Activated T-helper 2 cell treated with anti-CD3 and anti-CD28 coated beads, Interferon-gamma antibody, Interleukin-2, Interleukin-4, amounts not matched to agents 10 μg/mL and 5 μg/mL and 100 μg/mL, durations not matched to agents 14 hours and 24 hours and 36 hours (primary cell): ENCODE measurements around the gene BCL3. TPM values are rescaled to one million over a fixed set of nuclear protein-coding genes. Genes with fewer than 3 reads are reported as not detected.

ENCODE experiments used
- DNase-seq: peaks from one replicate; pipeline ENCODE4 v3.0.0; 2021; ENCODE audit warnings: low spot score
- H3K27ac Mint-ChIP-seq: one replicate; pipeline ENCODE4 v1.8.0; 2021; ENCODE audit warnings: mixed read lengths
- H3K27me3 Mint-ChIP-seq: one replicate; pipeline ENCODE4 v1.8.0; 2021; ENCODE audit warnings: low read depth, mixed read lengths
- H3K36me3 Mint-ChIP-seq: one replicate; pipeline ENCODE4 v1.8.0; 2021; ENCODE audit warnings: low read depth, mixed read lengths
- H3K4me1 Mint-ChIP-seq: one replicate; pipeline ENCODE4 v1.8.0; 2021; ENCODE audit warnings: low read depth, mixed read lengths
- H3K4me3 Mint-ChIP-seq: one replicate; pipeline ENCODE4 v1.8.0; 2021; ENCODE audit warnings: low read depth, mild to moderate bottlenecking, moderate library complexity, mixed read lengths
- H3K9me3 Mint-ChIP-seq: one replicate; pipeline ENCODE4 v1.8.0; 2021; ENCODE audit warnings: mixed read lengths
- intact Hi-C: fragments of 100-400 bp; cut with micrococcal nuclease; formaldehyde crosslinking; loops from one replicate; pipeline ENCODE4 v1.15.1; 2023
- total RNA-seq: library from RNA; stranded (reverse); gene quantifications from 2 replicates; pipeline ENCODE4 v1.2.3, GENCODE V29; 2022

BCL3 gene
- total RNA-seq, 1 donor from 2014 or later, result 85.2 TPM

DNA sequence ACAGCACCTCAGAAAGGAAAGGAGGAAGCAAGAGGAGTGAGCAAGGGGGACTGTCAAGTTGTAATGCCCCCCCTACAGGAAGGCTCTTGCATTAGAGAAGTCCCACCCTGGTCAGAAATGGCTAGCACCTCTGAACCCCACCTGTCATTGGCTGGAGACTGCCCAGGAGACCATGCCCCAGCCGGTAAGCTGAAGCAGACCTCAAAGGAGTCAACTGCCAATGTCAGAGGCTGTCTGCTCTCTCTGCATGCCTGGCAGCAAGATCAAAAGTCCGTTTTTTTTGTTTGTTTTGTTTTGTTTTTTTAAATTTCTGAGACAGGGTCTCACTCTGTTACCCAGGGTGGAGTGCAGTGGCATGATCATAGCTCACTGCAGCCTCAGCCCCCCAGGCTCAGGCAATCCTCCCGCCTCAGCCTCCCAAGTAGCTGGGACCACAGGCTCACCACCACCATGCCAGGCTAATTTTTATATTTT, 8.1 kb upstream of the BCL3 start:
- Mint-ChIP-seq H3K4me3 (no peak overlapping the region), H3K4me1 (peaks cover 9% of the 10 kb centered on the region), H3K27me3 (peaks cover 1% of the 10 kb centered on the region), H3K9me3 (no peaks in the 10 kb centered on the region), H3K36me3 (no peaks in the 10 kb centered on the region), H3K27ac (no peak overlapping the region)
- intact Hi-C loops, result no loop called here
- no peak for DNase-seq

DNA sequence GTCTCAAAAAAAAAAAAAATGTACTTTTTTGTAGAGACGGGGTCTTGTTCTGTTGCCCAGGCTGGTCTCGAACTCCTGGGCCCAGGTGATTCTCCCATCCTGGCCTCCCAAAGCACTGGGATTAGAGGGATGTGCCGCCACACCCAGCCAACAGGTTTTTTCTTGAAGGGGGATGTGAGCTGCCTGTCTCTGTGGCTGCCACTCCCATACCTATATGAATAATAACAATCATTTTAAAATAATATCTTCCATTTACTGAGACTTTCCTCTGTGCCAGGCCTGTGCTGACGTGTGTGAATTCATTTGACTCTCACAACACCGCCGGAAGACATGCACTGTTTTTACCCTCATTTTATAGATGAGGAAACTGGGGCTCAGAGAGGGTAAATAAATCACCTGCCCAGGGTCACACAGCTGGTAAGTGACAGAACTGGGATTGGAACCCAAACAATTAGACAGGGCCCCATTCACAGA, 7.2 kb upstream of the BCL3 start:
- intact Hi-C loops, result no loop called here
- no peak overlapping the region for H3K4me3 Mint-ChIP-seq
- H3K36me3 Mint-ChIP-seq, result no peaks in the 10 kb centered on the region
- peaks cover 2% of the 10 kb centered on the region for H3K27me3 Mint-ChIP-seq
- no peaks in the 10 kb centered on the region for H3K9me3 Mint-ChIP-seq
- H3K27ac Mint-ChIP-seq, result no peak overlapping the region
- peaks cover 17% of the 10 kb centered on the region for H3K4me1 Mint-ChIP-seq
- no peak for DNase-seq

- peaks cover 23% of the 10 kb centered on the region for H3K4me1 Mint-ChIP-seq
- H3K9me3 Mint-ChIP-seq, result no peaks in the 10 kb centered on the region
- H3K4me3 Mint-ChIP-seq, result no peak overlapping the region
- DNase-seq, result no peak
- intact Hi-C loops, result no loop called here
- peaks cover 4% of the 10 kb centered on the region for H3K27me3 Mint-ChIP-seq
- H3K36me3 Mint-ChIP-seq, result no peaks in the 10 kb centered on the region
- no peak overlapping the region for H3K27ac Mint-ChIP-seq
These were observed 6.6 kb upstream of the BCL3 start for GRCh38 chr19:44741841-44742329.

DNA sequence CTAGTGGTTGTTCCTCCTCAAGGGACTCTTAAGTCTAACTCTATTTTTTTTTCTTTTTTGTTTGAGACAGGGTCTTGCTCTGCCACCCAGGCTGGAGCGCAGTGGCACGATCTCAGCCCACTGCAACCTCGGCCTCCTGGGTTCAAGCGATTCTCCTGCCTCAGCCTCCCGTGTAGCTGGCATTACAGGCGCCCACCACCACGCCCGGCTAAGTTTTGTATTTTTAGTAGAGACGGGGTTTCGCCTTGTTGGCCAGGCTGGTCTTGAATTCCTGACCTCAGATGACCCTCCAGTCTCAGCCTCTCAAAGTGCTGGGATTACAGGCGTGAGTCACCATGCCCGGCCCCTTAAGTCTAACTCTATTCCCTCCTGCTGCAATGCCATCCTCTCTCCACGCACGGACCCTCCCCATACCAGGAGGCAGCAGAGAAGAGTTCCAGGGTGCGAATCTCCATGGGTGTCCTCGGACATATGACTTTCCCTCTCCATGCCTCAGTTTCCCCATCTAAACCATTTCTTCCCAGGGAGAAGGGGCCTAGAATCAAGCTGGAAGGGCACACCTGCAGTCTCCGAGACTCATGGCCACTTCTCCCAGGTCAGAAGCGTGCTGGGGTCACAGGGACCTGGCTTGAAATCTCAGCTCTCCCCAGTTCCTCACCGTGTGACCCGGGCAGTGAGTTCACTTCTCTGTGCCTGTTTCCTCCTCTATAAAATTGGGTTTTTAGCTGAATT, 6.0 kb upstream of the BCL3 start:
- no peak overlapping the region for H3K27ac Mint-ChIP-seq

DNA sequence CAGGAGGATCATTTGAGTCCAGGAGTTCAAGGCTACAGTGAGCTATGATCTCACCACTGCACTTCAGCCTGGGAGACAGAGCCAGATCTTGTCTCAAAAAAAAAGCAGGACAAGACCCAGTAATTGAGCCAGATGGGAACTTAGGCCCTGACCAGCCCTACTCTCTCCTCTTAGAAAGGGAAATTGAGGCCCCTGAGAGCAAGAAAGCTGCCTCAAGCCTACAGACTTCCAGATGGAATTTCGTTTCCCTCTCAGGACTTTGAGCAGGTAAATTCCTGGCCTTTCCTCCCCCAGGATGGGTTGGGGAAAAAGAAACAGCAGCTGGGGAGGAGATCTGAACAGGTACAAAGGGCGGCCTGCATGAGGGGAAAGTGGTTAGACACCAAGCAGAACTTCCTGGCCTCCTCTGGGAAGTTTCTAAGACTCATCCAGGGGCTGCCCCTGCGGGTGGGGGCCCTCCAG, 3.6 kb upstream of the BCL3 start:
- no peak for DNase-seq
- Mint-ChIP-seq H3K4me1 (peaks cover 28% of the 10 kb centered on the region), H3K9me3 (no peaks in the 10 kb centered on the region), H3K4me3 (no peak overlapping the region), H3K36me3 (peaks cover 9% of the 10 kb centered on the region), H3K27ac (no peak overlapping the region), H3K27me3 (peaks cover 3% of the 10 kb centered on the region)
- intact Hi-C loops, result no loop called here

More for the DNA sequence above, 6.0 kb upstream of the BCL3 start:
- DNase-seq, result no peak
- peaks cover 3% of the 10 kb centered on the region for H3K27me3 Mint-ChIP-seq
- H3K36me3 Mint-ChIP-seq, result no peaks in the 10 kb centered on the region
- peaks cover 21% of the 10 kb centered on the region for H3K4me1 Mint-ChIP-seq
- no peaks in the 10 kb centered on the region for H3K9me3 Mint-ChIP-seq
- H3K4me3 Mint-ChIP-seq, result no peak overlapping the region
- intact Hi-C loops, result no loop called here

- Mint-ChIP-seq H3K36me3 (peaks cover 13% of the 10 kb centered on the region), H3K4me3 (no peak overlapping the region), H3K9me3 (no peaks in the 10 kb centered on the region), H3K4me1 (peaks cover 31% of the 10 kb centered on the region), H3K27ac (peak overlapping the region; percentile 59), H3K27me3 (peaks cover 3% of the 10 kb centered on the region)
- DNase-seq, result no peak
- intact Hi-C loops, result no loop called here
These were observed 3.1 kb upstream of the BCL3 start for GRCh38 chr19:44745341-44745831.

DNA sequence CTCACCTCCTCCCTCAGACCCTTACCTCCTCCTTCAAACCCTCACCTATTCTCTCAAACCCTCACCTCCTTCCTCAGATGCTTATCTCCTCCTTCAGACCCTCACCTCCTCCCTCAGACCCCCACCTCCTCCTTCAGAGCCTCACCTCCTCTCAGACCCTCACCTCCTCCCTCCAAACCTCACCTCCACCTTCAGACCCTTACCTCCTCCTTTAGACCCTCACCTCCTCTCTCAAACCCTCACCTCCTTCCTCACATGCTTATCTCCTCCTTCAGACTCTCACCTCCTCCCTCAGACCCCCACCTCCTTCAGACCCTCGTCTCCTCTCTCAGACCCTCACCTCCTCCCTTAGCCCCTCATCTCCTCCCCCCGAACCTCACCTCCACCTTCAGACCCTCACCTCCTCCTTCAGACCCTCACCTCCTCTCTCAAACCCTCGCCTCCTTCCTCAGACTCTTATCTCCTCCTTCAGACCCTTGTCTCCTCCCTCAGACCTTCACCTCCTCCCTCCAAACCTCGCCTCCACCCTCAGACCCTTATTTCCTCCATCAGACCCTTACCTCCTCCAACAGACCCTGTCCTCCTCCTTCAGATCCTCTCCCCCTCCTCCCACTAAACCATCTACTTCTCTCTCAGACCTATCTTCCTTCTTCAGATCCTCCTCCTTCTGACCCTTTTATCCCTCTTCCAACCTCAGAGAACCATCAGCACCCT, 2.5 kb upstream of the BCL3 start:
- intact Hi-C loops, result loop anchor here (2.0 kb wide), 1 partner anchor 433 kb away; the partner anchor contains the start of genes BLOC1S3 and TRAPPC6A
- H3K27ac Mint-ChIP-seq, result peak overlapping the region; percentile 59

GRCh38 chr19:44746616-44746945, 1.9 kb upstream of the BCL3 start:
- H3K27ac Mint-ChIP-seq, result peak overlapping the region; percentile 65
- H3K9me3 Mint-ChIP-seq, result no peaks in the 10 kb centered on the region
- peaks cover 41% of the 10 kb centered on the region for H3K4me1 Mint-ChIP-seq
- no peak for DNase-seq
- peaks cover 3% of the 10 kb centered on the region for H3K27me3 Mint-ChIP-seq
- intact Hi-C loops, result loop anchor here (2.0 kb wide), 1 partner anchor 432 kb away; the partner anchor contains the start of genes BLOC1S3 and TRAPPC6A
- H3K4me3 Mint-ChIP-seq, result peak overlapping the region; percentile 92
- H3K36me3 Mint-ChIP-seq, result peaks cover 25% of the 10 kb centered on the region

More for the DNA sequence above, 2.5 kb upstream of the BCL3 start:
- no peaks in the 10 kb centered on the region for H3K9me3 Mint-ChIP-seq
- DNase-seq, result no peak
- H3K27me3 Mint-ChIP-seq, result peaks cover 3% of the 10 kb centered on the region
- peaks cover 20% of the 10 kb centered on the region for H3K36me3 Mint-ChIP-seq
- H3K4me3 Mint-ChIP-seq, result no peak overlapping the region
- peaks cover 38% of the 10 kb centered on the region for H3K4me1 Mint-ChIP-seq

DNA sequence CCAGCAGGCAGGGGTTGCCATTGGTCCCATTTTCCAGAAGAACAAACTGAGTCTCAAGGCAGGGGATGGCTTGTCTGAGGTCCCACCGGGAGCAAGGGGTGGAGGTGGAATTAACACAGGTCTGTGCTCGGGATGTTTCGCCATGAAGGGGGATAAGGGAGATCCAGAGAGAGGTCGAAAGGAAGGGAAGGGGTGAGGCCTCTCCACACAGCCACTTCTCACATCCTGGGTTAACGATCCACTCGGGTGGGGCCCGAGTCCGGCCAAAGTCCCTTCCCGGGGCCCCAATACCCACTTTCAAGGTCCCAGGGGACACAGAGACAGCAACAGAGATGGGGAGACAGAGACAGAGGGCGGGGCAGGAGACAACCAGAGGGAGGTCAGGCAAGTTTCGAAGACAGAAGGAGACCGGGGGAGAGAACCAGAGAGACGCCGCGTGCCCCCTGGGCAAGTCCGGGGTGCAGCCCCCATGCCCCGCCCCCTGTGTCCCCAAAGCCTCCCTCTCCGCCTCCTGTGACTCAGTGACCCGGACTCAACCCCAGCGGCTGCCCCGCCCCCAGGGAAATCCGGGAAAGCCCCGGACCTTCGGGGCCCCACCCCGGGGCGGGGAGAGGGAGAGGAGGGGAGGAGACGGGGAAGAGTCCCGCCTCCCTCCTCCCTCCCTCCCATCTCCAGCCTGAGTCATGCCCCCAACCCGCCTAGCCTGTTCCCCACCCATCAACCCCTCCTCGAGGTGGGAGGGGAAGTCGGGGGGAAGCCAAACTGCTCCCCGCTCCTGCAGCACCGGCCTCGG, 1.4 kb upstream of the BCL3 start:
- Mint-ChIP-seq H3K27me3 (peaks cover 3% of the 10 kb centered on the region), H3K27ac (peak overlapping the region; percentile 97), H3K4me1 (peaks cover 46% of the 10 kb centered on the region), H3K9me3 (no peaks in the 10 kb centered on the region), H3K36me3 (peaks cover 31% of the 10 kb centered on the region), H3K4me3 (peak overlapping the region; percentile 92)
- intact Hi-C loops, result loop anchor here (1.0 to 2.0 kb wide), 3 partner anchors 23 to 432 kb away; partner anchors contain the start of genes BLOC1S3 and TRAPPC6A
- DNase-seq, result peak; percentile 83

GRCh38 chr19:44747739-44748425, 626 bp upstream of the BCL3 start:
- Mint-ChIP-seq H3K4me3 (peak overlapping the region; percentile 92), H3K27me3 (peaks cover 3% of the 10 kb centered on the region), H3K27ac (peak overlapping the region; percentile 97)

GRCh38 chr19:44749292-44749691, 784 bp downstream of the BCL3 start:
- intact Hi-C loops, result no loop called here
- peak overlapping the region; percentile 93 for H3K4me3 Mint-ChIP-seq
- H3K36me3 Mint-ChIP-seq, result peaks cover 50% of the 10 kb centered on the region

More at GRCh38 chr19:44747739-44748425, 626 bp upstream of the BCL3 start:
- Mint-ChIP-seq H3K36me3 (peaks cover 38% of the 10 kb centered on the region), H3K4me1 (peaks cover 54% of the 10 kb centered on the region), H3K9me3 (no peaks in the 10 kb centered on the region)
- DNase-seq, result no peak
- intact Hi-C loops, result loop anchor here (1.0 to 2.0 kb wide), 3 partner anchors 22 to 431 kb away; partner anchors contain the start of genes BLOC1S3 and TRAPPC6A

More at GRCh38 chr19:44749292-44749691, 784 bp downstream of the BCL3 start:
- H3K27ac Mint-ChIP-seq, result peak overlapping the region; percentile 78
- H3K4me1 Mint-ChIP-seq, result peaks cover 56% of the 10 kb centered on the region
- H3K27me3 Mint-ChIP-seq, result peaks cover 3% of the 10 kb centered on the region
- no peak for DNase-seq
- H3K9me3 Mint-ChIP-seq, result no peaks in the 10 kb centered on the region
